Thoracic aorta (tissue), 2 donors: Measurements from ENCODE around the gene OSBPL7. TPM values are rescaled to one million over a fixed set of nuclear protein-coding genes. Genes with fewer than 3 reads are reported as not detected.

Source experiments
- ATAC-seq: fragments of 150-250 bp; one replicate; pipeline ENCODE4 v1.8.0; 2017; ENCODE audit warnings: low read depth; ENCODE audit not compliant: insufficient number of reproducible peaks, low FRiP score
- DNase-seq: peaks from one replicate; pipeline ENCODE4 v3.0.0-alpha.2; 2020; ENCODE audit warnings: low spot score
- H3K27ac ChIP-seq, 2 donors: fragments of 200-600 bp; sonication (generic); 1 replicate in 1 of 2; 2 replicates in 1 of 2; pipeline ENCODE4 v1.5.1; 2016; ENCODE audit warnings: mild to moderate bottlenecking in 2 of 2, moderate library complexity in 2 of 2
- H3K27me3 ChIP-seq: fragments of 200-600 bp; sonication (generic); replicated peaks from 2 replicates; pipeline ENCODE4 v1.6.0; 2016; ENCODE audit warnings: mild to moderate bottlenecking; ENCODE audit not compliant: insufficient read depth
- H3K36me3 ChIP-seq: fragments of 200-600 bp; sonication (generic); one replicate; pipeline ENCODE4 v1.5.1; 2016
- H3K4me1 ChIP-seq, 2 donors: fragments of 200-600 bp; sonication (generic); 1 replicate in 1 of 2; 2 replicates in 1 of 2; pipeline versions ENCODE4 v1.5.1 to v1.6.0; 2016; ENCODE audit warnings: low read depth in 2 of 2, mild to moderate bottlenecking in 1 of 2; ENCODE audit not compliant: control insufficient read depth in 1 of 2
- H3K4me3 ChIP-seq: fragments of 200-600 bp; sonication (generic); 2 replicates; pipeline ENCODE4 v1.5.1; 2016; ENCODE audit warnings: mild to moderate bottlenecking
- H3K9me3 ChIP-seq: fragments of 200-600 bp; sonication (generic); 2 replicates; pipeline ENCODE4 v1.5.1; 2016
- CTCF ChIP-seq: fragments of 200-600 bp; sonication (generic); IDR thresholded peaks from one replicate; pipeline ENCODE4 v1.5.1; 2019; ENCODE audit warnings: antibody characterized with exemption
- total RNA-seq, 2 donors: library from RNA; depleted of rRNA; stranded (reverse); fragments of >200 nt; gene quantifications; one replicate each; pipeline versions ENCODE4 v1.1.0 to v1.2.3, GENCODE V29; 2016

The OSBPL7 gene
- total RNA-seq, 2 donors from 2014 or later = 15.5 to 20.0 TPM

GRCh38 chr17:47837401-47838039, 15.9 kb upstream of the OSBPL7 start:
- H3K36me3 ChIP-seq = no peaks in the 10 kb centered on the region
- no peak for DNase-seq
- TF ChIP-seq CTCF = no peak
- H3K9me3 ChIP-seq = no peaks in the 10 kb centered on the region
- no peaks in the 10 kb centered on the region for H3K27me3 ChIP-seq
- H3K4me3 ChIP-seq = no peak overlapping the region
- no peak for ATAC-seq
- H3K27ac ChIP-seq = no peak overlapping the region
- H3K4me1 ChIP-seq = peaks cover 4 to 16% of the 10 kb centered on the region in 2 donors

- H3K36me3 ChIP-seq = no peaks in the 10 kb centered on the region
- DNase-seq (no peak), ATAC-seq (no peak)
- no peak for TF ChIP-seq CTCF
- no peaks in the 10 kb centered on the region for H3K27me3 ChIP-seq
- no peak overlapping the region for H3K27ac ChIP-seq
- H3K4me1 ChIP-seq = peaks cover 10 to 22% of the 10 kb centered on the region in 2 donors
- H3K4me3 ChIP-seq = no peak overlapping the region
- H3K9me3 ChIP-seq = no peaks in the 10 kb centered on the region
These were observed 15.0 kb upstream of the OSBPL7 start for GRCh38 chr17:47836601-47837000.

- Histone ChIP-seq H3K27ac (no peak overlapping the region), H3K4me3 (no peak overlapping the region), H3K27me3 (no peaks in the 10 kb centered on the region), H3K36me3 (no peaks in the 10 kb centered on the region), H3K4me1 (peaks cover 13 to 19% of the 10 kb centered on the region in 2 donors), H3K9me3 (no peaks in the 10 kb centered on the region)
- DNase-seq (no peak), ATAC-seq (no peak)
- no peak for TF ChIP-seq CTCF
These were observed 13.2 kb upstream of the OSBPL7 start for GRCh38 chr17:47834756-47835155.

GRCh38 chr17:47831934-47832327, 10.3 kb upstream of the OSBPL7 start:
- H3K27me3 ChIP-seq = no peaks in the 10 kb centered on the region
- H3K36me3 ChIP-seq = peaks cover 10% of the 10 kb centered on the region
- H3K4me1 ChIP-seq = peaks cover 13 to 18% of the 10 kb centered on the region in 2 donors
- ATAC-seq (no peak), DNase-seq (no peak)
- H3K9me3 ChIP-seq = no peaks in the 10 kb centered on the region
- peak overlapping the region; percentile 85 for H3K4me3 ChIP-seq
- TF ChIP-seq CTCF = no peak
- H3K27ac ChIP-seq = peak overlapping the region in 1 of 2 donors; percentile 75

- Histone ChIP-seq H3K27ac (peak within 1 kb of the TSS; percentile 70 to 75), H3K36me3 (peaks cover 16% of the 10 kb centered on the region), H3K9me3 (no peaks in the 10 kb centered on the region), H3K4me3 (peak within 1 kb of the TSS; percentile 85), H3K27me3 (no peaks in the 10 kb centered on the region), H3K4me1 (peaks cover 13 to 18% of the 10 kb centered on the region in 2 donors)
- ATAC-seq (peak; percentile 76), DNase-seq (peak; percentile 58)
- no peak for TF ChIP-seq CTCF
These were observed 9.7 kb upstream of the OSBPL7 start, which contains the start of the genes LRRC46 and MRPL10 for GRCh38 chr17:47831003-47831933. Gene LRRC46, plus strand, starts transcription at chr17:47831670. Its CDS starts 320 bp downstream, at chr17:47831990. Gene MRPL10, minus strand, starts transcription at chr17:47831541. Its CDS starts 30 bp downstream, at chr17:47831511.
